ENCODE measurements around the gene TRPC6. TPM values are rescaled to one million over a fixed set of nuclear protein-coding genes. Genes with fewer than 3 reads are reported as not detected.
A peak's percentile ranks its signal among the peaks of the same experiment; 100 is the strongest.
"Not testable (repeated sequence)": the region's sequence is repeated elsewhere in the genome, so short reads cannot be mapped to it uniquely, and the experiment has no call there.

TRPC6 gene
- polyA plus RNA-seq, 3 donors: 7.4 to 10.7 (median 8.6) TPM

- DNase-seq (ENCODE audit: extremely low read depth in 1 of 11, low read depth in 9 of 11, low spot score in 4 of 11): no peak
These were observed 112.8 kb downstream of the TRPC6 start for GRCh38 chr11:101470881-101471520.

DNA sequence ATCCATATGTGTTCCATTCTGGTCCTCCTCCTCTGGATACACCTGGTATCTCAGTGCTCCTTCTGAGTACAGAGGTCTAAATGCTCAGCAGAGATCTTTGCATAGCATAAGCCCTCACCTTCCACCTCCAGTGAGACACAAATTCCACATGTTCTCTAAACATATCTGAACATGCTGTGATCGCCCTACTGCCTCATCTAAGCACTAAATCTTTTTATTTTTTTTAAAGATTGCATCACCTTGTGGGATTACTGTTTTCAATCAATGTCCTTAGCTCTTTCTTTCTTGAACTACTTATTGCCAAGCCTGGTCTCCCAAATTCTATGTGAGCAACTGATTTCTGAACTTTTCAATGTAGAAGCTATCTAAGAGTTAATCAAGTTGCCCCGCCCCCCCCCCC, 113.4 kb downstream of the TRPC6 start:
- DNase-seq (ENCODE audit: extremely low read depth in 1 of 11, low read depth in 9 of 11, low spot score in 4 of 11): no peak

DNA sequence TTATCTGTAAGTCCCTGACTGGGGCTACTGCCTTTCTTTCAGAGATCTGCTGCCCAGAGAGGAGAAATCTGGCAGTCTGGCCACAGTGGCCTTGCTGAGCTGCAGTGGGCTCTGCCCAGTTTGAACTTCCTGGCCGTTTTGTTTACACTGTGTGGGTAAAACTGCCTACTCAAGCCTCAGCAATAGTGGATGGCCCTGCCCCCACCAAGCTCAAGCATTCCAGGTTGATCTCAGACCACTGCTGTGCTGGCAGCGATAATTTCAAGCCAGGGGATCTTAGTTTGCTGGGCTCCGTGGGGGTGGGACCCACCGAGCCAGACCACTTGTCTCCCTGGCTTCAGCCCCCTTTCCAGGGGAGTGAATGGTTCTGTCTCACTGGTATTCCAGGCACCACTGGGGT, 117.5 kb downstream of the TRPC6 start:
- DNase-seq (ENCODE audit: extremely low read depth in 1 of 11, low read depth in 9 of 11, low spot score in 4 of 11): no peak

DNA sequence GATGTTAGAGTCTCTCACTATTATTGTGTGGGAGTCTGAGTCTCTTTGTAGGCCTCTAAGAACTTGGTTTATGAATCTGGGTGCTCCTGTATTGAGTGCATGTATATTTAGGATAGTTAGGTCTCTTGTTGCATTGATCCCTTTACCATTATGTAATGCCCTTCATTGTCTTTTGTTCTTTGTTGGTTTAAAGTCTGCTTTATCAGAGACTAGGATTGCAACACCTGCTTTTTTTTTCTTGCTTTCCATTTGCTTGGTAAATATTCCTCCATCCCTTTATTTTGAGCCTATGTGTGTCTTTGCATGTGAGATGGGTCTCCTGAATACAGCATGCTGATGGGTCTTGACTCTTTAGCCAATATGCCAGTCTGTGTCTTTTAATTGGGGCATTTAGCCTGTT, 119.4 kb downstream of the TRPC6 start:
- DNase-seq (ENCODE audit: extremely low read depth in 1 of 11, low read depth in 9 of 11, low spot score in 4 of 11): not testable (repeated sequence)

DNA sequence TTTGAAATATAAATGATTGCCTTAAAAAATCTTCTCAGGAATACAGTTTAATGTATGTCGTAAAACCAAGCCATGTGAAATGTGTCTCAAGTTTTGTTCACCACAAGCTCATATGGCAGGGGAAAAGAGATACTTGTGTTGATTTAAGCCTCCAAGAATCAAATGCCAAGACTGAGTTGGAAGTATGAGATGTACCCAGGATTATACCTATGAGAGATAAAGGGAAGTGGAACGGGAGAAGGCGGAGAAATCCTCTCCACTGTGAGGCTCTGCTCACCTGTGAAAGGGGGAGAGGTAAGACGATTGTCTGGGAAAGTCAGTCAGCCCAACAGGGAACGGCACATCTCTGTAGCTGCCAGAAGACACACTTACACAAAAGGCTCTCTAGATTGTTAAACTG, 124.8 kb downstream of the TRPC6 start:
- no peak for DNase-seq (ENCODE audit: extremely low read depth in 1 of 11, low read depth in 9 of 11, low spot score in 4 of 11)

DNA sequence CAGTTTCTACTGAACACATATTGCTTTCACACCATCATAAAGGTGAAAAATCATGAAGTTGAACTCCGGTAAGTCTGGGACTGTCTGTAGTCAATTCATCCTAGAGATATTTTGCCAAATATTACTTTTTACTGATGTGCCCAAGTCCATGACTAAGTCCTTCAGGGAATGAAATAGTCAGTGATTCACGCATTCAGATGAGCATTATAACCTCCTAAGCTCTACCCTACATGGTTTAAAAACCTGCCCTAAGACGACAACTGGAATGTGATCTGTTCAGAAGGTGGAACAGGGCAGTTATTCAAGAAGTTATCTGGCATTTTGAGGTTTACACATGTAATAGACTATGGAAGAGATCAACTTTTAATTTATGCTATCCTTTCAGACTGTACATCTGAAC, 125.6 kb downstream of the TRPC6 start:
- DNase-seq (ENCODE audit: extremely low read depth in 1 of 11, low read depth in 9 of 11, low spot score in 4 of 11): no peak

DNA sequence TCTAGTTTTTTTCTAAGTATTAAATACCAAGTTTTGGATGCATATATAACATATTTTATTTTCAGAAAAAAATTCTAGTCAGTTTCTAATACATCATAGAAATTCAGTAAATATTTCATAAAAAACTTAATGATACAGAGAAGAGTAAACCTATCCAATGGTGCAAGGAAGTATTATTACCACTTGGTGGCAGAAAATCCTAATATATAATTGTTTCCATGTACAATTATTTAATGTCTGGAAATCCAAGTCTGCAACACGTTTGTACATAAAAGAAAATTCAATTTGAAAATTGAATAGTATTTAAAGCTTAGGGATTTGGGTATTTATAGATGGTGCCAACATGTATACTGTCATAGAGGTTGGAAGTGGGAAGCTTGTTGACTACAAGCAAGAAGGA, 127.0 kb downstream of the TRPC6 start:
- DNase-seq (ENCODE audit: extremely low read depth in 1 of 11, low read depth in 9 of 11, low spot score in 4 of 11): peak in 1 of 11 donors; percentile 6

- DNase-seq (ENCODE audit: extremely low read depth in 1 of 11, low read depth in 9 of 11, low spot score in 4 of 11): no peak
These were observed 130.1 kb downstream of the TRPC6 start for GRCh38 chr11:101453682-101454081.

DNA sequence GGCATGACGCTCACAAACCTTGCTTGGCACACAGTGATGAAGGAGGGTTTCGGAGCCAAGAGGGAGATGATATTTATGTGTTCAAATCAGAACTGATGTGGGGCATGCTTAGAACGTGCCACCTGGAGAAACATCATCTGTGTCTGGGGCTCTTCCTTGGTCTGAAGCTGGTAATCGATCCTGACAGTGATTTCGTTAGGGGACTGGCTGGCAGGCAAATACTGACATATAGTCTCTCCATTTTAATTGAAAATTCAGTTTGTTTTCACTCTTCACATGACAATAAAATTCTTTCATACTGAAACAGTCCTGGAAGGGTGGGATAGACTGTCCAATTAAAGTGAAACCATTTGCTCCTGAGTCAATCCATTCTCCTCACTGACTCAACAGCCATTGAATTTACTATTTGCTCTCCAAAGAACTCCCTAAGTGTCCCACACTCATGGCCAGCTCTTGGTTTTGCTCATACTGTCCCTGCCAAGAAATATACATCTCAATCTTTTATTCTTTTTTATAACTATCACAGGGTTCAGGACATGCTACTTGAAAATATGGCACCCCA, 134.8 kb downstream of the TRPC6 start:
- DNase-seq (ENCODE audit: extremely low read depth in 1 of 11, low read depth in 9 of 11, low spot score in 4 of 11): no peak

GRCh38 chr11:101446726-101447125, 137.1 kb downstream of the TRPC6 start:
- no peak for DNase-seq (ENCODE audit: extremely low read depth in 1 of 11, low read depth in 9 of 11, low spot score in 4 of 11)

DNA sequence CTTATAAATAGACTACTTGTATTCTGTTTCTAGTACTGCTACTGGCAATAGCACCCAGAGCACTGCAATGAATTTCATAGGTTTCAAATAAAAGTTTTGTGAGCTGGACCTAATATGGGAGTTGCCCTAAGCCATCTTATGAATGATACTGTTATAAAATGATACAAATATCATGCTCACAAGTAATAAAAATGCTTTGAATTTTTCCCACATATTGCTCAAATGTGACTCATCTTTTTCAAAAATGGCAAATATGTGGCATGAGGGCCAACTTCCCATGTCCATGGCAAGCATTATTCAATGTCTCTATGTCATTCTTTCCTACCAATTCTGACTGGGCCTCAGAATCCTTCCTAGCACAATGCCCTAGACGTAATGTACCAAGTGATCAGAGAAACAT, 137.6 kb downstream of the TRPC6 start:
- no peak for DNase-seq (ENCODE audit: extremely low read depth in 1 of 11, low read depth in 9 of 11, low spot score in 4 of 11)

- no peak for DNase-seq (ENCODE audit: extremely low read depth in 1 of 11, low read depth in 9 of 11, low spot score in 4 of 11)
These were observed 138.0 kb downstream of the TRPC6 start for GRCh38 chr11:101445761-101446160.

DNA sequence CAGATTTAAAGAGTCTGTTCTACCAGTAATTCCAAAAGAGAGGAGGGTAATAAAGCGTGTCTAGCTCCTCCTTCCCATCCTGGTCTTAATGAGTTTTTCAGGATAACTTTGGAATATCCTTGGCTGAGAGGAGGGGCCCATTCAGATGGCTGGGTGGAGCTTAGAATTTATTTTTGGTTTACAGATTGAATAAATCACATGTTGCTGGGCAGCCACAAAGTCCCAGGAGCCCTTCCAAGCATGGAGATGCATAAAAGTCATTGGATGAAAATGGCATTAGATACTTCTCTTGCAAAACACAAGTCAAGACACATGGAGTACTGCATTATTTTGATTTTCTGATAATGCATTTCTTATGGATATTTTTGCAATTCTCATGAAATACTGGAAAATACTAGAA, 139.0 kb downstream of the TRPC6 start:
- DNase-seq (ENCODE audit: extremely low read depth in 1 of 11, low read depth in 9 of 11, low spot score in 4 of 11): no peak

DNA sequence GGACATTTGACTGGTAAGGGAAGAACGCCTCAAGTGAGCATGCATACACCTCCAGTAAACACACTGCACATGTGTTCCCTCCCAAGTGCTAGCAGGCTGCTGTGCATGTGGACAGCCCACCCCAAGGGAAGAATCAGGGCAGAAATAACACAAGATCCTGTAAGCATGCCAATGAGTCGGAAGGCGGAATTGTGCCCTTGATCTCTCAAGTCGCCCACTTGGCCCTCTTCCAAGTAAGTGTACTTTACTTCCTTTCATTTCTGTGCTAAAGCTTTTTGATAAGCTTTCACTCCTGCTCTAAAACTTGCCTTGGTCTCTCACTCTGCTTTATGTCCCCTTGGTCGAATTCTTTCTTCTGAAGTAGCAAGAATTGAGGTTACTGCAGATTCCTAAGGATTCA, 139.6 kb downstream of the TRPC6 start:
- peak in 7 of 11 donors; percentile 16 to 43 (median 31) for DNase-seq (ENCODE audit: extremely low read depth in 1 of 11, low read depth in 9 of 11, low spot score in 4 of 11)

- no peak for DNase-seq (ENCODE audit: extremely low read depth in 1 of 11, low read depth in 9 of 11, low spot score in 4 of 11)
These were observed 140.8 kb downstream of the TRPC6 start for GRCh38 chr11:101442936-101443521.

GRCh38 chr11:101442171-101442570, 141.6 kb downstream of the TRPC6 start:
- no peak for DNase-seq (ENCODE audit: extremely low read depth in 1 of 11, low read depth in 9 of 11, low spot score in 4 of 11)

DNA sequence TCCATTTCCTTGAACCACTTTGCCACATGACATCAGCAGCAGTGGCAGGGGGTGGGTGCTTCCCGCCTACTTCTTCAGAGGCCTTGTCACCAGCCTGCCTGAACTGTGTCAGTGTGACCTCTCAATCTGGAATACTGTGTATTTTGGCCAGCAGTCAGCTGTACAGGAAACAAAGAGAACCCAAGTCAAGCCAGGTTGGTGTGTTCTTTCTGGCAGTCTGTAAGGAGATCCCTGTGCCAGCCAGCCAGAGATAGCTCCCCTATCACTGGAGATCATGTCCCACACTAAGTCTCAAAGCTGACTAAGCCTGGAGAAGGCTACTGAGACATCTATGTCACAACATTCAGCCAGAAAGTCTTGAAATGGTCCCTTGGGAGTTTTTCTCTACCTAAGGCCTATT, 142.1 kb downstream of the TRPC6 start:
- DNase-seq (ENCODE audit: extremely low read depth in 1 of 11, low read depth in 9 of 11, low spot score in 4 of 11): no peak

DNA sequence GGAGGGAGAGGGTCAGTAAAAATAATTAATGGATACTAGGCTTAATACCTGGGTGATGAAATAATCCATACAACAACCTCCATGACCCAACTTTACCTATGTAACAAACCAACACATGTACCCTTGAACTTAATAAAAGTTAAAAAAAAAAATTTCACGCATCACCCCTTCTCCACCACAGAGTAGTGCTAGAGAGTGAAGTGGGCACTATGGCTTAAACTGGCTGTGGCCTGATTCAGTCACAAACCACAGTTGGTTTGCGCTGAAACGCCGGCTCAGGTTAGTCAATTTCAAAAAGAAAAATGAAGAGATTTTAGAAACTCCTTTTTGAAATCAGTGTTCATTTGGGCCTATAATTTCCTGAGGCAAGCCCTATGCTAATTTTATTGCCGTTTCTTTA, 144.3 kb downstream of the TRPC6 start:
- DNase-seq (ENCODE audit: extremely low read depth in 1 of 11, low read depth in 9 of 11, low spot score in 4 of 11): no peak

- DNase-seq (ENCODE audit: extremely low read depth in 1 of 11, low read depth in 9 of 11, low spot score in 4 of 11): not testable (repeated sequence)
These were observed 145.1 kb downstream of the TRPC6 start for GRCh38 chr11:101438708-101439107.

- no peak for DNase-seq (ENCODE audit: extremely low read depth in 1 of 11, low read depth in 9 of 11, low spot score in 4 of 11)
These were observed 145.7 kb downstream of the TRPC6 start for GRCh38 chr11:101438126-101438525.

Measured in renal cortex interstitium (tissue), 11 donors.